ENCODE measurements around the gene TMEM50B.
"Not testable (repeated sequence)": the region's sequence is repeated elsewhere in the genome, so short reads cannot be mapped to it uniquely, and the experiment has no call there.

Gene TMEM50B

DNA sequence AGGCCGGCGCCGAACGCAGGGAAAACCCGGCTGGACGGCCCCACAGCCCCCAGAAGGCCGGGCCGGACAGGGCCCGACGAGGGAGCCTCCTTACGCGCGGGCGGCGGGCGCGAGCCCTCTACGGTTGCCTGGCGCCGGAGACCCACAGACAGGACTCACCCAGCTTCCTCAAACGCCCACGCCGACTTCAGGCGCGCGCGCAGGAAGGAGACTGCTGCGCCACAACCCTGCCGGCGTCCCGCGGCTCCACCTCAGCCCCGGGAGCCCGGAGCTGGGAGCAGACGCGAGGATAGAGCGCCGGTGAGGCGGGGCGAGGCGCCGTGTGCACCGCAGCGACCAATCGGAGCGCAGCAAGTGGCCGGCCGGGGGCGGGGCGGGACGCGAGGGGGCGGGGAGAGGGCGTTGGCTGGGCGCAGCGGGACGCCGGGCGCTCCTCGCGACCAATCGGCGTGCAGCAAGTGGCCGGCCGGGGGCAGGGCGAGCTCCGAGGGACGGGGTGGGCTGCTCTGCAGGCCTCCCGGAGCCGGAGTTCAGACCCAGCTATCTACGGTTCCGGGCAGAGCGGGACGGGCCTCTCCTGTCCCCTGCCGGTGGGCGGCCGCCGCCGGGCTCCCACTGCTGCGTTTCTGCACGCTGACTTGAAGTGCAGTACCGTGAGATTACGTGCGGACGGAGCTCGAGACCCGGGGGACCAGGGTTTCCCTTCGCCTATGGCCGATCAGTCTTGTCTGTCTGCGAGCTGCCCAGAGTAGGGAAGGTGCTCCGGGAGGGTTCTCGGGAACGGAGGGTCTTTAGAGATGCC, at the start of gene TMEM50B:
Gene TMEM50B (minus strand): TSS at position 296 of the 802 bp plus-strand sequence. CDS start 11,089 bp downstream, outside the sequence.
- DNase-seq (ENCODE audit: low read depth in 2 of 3, low spot score in 2 of 3) = peak; percentile 87 to 98 (median 92)

DNA sequence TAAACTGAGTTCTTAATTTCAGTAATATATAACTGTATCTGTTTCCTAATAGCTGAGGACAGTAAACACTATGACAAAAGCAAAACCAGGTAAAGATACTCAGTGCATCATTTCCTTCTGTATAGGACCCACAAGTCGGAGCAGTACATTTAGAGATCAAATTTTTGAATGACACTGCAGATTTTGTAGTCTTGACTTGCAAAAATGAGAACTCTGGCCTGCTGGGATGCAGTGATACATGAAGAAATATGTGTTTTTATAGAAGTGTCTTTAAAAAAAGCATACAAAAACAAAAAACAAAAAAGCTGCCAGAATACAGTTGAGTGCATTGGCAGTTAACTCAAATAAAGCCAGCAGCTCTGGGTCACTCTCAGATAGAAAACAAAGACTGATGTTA, 43.2 kb upstream of the TMEM50B start:
- DNase-seq (ENCODE audit: low read depth in 2 of 3, low spot score in 2 of 3) = no peak

DNA sequence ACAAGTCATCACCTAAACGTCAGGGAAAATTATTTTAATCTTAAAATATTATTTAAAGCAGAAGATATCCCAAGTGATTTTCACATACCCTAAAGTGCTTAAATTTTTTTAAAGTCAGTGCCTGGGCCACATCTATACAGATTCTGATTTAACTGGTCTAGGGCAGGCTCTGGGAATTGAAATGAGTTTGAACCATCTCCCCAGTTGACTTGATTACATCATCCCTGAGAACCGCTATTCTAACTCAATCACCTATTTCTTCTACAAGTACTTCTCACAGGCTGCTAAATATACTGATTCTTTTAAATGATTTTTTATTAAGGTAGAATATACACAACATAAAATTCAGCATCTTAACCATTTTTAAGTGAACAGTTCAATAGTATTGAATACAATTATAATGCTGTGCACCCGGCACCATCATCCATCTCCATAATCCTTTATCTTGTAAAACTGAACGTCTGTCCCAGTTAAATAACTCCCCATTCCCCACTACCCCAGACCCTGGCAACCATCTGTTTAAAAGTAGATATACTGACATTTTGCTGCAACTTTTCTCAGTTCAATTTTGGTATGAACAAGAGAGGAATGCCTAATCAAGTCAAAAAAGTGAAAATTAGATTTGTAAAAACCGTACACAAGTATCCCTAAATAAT, 42.7 kb upstream of the TMEM50B start:
- DNase-seq (ENCODE audit: low read depth in 2 of 3, low spot score in 2 of 3) = no peak

DNA sequence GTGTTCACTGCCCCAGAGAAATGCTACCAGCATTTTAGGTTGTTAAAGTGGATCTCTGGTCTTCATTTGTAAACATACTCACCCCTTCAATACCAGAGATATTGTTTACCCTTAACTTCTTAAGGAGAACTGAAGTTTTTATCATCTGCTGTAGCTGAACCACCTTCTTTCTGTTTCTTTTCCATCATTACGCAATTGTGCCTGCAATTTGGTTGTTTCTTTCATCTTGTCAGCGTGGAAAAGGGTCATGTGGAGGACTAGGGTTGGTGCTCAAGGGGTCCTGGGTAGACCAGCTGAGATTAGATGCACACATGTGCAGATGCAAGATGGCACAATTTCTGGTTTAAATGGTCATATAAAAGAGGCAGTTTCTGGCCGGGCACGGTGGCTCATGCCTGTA, 39.1 kb upstream of the TMEM50B start:
- no peak for DNase-seq (ENCODE audit: low read depth in 2 of 3, low spot score in 2 of 3)

DNA sequence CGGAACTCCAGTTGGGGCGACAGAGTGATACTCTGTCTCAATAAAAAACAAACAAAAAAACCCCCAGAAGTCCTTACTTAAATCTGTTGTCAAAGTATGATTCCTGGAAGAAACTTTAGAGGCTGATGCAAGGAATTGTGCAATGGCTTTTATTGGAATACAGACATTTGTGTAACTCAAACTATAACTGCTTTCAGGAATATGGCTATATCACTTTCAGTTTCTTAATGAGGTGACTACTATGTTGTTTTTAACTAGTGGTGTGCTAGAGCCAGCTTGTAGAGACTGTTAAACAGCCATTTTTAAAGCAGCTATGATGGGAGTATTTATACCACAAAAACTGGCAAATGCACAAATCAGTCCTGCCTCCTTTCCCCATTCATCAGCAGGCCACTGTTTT, 34.5 kb upstream of the TMEM50B start:
- DNase-seq (ENCODE audit: low read depth in 2 of 3, low spot score in 2 of 3) = no peak

DNA sequence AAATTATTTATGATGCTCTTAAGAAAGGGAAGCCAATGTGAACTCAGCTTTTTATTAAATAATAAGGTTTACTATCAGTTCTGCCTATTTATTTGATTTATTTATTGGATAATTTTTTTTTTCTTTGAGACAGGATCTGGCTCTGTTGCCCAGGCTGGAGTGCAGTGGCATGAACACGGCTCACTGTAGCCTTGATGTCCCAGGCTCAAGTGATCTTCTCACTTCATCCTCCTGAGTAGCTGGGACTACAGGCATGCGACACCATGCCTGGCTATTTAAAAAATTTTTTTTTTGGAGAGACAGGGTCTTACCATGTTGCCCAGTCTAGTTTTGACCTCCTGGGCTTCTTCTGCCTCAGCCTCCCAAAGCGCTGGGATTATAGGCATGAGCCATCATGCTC, 32.7 kb upstream of the TMEM50B start:
- DNase-seq (ENCODE audit: low read depth in 2 of 3, low spot score in 2 of 3) = no peak

DNA sequence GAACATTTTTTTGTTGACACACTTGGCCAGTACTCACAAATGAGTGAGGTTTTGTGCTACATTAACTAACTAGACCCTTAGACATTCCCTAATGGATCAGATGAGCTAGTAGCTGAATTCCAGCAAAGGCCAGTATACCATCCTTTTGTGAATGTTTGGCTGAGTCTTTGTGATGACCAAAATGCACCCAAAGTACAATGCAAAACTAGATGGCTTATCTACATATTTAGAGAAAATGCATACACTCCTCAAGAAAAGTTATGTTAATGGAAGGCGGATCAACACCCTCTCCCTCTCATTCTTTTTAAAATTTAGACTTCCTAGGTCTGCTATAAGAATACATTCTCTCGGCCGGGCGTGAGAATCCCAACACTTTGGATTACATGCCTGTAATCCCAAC, 31.9 kb upstream of the TMEM50B start:
- DNase-seq (ENCODE audit: low read depth in 2 of 3, low spot score in 2 of 3) = no peak

DNA sequence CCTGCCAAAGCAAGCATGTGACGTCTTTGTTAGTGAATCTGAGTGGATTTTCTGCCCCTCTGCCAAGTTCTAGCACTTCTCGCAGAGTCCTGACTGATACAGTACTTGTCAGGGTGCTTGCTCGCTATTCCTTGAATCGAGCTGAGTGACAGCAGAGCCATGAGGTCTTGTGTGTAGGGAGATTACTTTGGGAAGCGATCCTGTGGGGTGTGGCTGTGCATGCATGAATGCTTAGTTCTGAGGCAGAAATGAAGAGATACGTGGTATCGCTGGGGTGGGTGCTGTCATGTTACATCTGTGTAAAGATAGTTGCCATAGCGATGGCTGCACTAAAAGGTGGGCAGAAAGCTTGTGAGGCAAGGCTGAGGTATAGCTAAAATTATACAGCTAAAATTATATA, 31.1 kb upstream of the TMEM50B start:
- DNase-seq (ENCODE audit: low read depth in 2 of 3, low spot score in 2 of 3) = no peak

DNA sequence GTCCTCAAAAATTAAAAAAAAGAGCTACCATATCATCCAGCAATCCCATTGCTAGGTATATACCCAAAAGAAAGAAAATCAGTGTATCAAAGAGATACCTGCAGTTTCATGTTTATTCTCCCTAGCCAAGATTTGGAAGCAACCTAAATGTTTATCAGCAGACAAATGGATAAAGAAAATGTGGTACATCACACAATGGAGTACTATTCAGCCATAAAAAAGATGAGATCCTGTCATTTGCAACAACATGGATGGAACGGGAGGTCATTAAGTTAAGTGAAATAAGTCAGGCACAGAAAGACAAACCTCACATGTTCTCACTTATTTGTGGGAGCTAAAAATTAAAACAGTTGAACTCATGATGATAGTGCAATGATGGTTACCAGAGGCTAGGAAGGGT, 27.2 kb upstream of the TMEM50B start:
- not testable (repeated sequence) for DNase-seq (ENCODE audit: low read depth in 2 of 3, low spot score in 2 of 3)

DNA sequence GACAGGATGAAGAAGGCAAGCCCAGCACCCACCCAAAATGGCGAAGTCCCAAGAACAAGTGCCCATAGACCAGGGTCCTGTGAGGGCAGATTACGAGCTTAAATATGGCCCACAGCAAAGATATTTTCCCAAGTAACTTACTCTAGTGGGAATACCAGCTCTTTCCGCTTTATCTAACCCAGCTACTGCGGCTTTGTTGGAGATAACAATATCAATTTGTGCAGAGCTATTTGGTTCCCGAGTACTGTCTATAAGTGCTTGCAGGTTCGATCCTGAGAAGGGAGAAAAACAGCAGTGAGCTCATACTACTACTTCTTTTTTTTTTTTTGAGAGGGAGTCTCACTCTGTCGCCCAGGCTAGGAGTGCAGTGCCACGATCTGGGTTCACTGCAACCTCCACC, 26.1 kb upstream of the TMEM50B start:
- no peak for DNase-seq (ENCODE audit: low read depth in 2 of 3, low spot score in 2 of 3)

DNA sequence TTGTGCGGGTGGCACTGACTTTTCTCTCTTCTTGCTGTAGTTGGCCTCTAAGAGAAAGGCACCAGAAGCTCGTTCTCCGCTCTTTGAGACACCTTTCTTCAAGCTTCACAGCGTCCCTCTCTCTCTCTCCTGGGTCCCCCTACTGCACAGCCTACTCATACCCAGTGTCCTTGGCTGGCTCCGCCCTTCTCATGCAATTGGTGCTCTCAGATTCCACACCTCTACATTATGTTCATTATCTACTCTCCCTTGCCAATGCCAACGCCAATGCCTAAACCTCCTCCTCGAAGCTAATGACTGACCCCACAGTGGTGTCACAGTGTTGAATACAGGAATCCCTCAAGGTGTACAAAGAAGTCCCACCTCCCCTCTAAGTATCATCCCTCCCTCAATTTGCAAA, 16.6 kb upstream of the TMEM50B start:
- no peak for DNase-seq (ENCODE audit: low read depth in 2 of 3, low spot score in 2 of 3)

DNA sequence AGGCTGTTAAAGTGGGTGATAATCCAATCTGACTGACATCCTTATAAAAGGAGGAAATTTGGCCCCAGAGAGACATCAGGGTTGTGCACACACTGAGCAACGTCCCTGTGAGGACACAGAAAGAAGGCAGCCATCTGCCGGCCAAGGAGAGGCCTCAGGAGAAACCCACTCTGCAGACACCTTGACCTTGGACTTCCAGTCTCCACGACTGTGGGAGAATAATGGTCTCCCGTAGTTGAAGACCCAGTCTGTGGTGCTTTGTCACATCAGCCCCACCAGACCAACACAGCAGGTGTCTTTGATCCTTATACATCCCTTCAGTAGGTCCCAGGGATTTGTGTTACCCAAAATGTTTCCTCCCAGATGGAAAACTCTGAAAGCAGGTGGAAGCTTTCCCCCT, 16.0 kb upstream of the TMEM50B start:
- DNase-seq (ENCODE audit: low read depth in 2 of 3, low spot score in 2 of 3) = no peak

DNA sequence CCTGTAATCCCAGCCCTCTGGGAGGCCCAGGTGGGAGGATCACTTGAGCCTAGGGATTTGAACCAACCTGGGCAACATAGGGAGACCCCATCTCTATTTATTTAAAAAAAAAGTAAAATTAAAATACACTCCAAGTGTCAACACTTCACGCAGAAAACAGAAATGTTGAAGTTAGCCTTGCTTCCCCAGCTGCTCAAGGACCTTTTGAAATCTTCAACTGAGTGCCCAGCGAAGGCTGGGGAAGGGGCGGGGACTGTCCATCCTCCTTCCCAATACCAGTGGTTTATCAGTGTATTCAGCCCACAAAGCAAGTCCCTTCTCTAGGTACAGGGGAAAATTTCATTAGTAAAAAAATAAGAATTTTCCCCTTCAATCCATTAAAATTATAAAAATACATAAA, 14.0 kb upstream of the TMEM50B start:
- no peak for DNase-seq (ENCODE audit: low read depth in 2 of 3, low spot score in 2 of 3)

DNA sequence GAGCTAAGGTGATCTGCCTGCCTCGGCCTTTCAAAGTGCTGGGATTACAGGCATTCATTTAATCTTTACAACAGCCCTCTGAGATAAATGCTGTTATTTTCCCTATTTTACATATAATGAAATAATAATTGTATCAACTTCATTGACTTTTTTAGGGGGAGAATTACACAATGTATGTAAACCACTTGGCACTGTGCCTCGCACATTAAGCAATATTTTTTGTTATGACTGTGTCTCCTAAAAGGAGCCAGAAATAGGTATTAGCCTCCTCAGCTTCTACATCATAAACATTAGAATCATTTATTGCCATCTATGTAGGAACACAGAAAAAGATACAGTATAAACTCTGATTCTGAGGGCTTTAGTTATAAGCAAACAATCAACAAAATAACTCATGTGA, 12.8 kb upstream of the TMEM50B start:
- no peak for DNase-seq (ENCODE audit: low read depth in 2 of 3, low spot score in 2 of 3)

DNA sequence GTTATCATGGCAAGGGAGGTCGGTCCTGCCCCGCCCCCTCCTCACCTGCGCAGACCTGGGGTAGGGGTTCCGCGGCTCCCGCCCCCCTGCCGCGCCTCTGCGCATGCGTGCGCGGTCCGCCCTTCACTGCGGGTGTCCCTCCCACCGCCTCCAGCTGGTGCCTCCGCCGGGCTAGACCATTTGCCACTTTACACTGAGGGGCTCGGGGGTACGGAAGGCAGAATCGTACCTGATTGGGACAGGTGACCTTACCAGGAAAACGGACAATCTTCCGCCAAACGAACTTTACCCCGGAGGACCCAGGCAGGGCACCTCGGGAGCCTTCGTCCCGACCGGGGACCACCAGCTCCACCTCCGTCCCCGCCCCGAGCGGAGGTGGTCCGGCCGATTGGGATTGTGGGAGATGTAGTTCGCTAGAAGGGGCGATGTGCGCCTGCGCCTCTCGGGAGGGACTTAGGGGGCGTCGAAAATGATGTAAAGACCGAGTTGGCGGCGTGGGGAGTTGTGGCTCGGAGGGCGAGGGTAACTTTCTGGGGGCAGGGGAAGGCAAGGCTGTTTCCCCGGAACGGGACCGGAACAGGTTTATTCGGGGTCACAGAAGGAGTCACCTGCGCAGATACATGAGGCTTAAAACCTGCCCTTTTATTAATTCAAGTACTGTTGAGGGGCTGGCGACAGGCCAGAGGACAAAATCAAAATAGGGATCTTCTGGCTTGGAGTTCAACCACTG, 11.8 kb upstream of the TMEM50B start, which contains the start of gene DNAJC28:
Gene DNAJC28 (minus strand): TSS at position 344 of the 730 bp plus-strand sequence. CDS start 2,323 bp downstream, outside the sequence.
- DNase-seq (ENCODE audit: low read depth in 2 of 3, low spot score in 2 of 3) = peak; percentile 86 to 95 (median 91)

DNA sequence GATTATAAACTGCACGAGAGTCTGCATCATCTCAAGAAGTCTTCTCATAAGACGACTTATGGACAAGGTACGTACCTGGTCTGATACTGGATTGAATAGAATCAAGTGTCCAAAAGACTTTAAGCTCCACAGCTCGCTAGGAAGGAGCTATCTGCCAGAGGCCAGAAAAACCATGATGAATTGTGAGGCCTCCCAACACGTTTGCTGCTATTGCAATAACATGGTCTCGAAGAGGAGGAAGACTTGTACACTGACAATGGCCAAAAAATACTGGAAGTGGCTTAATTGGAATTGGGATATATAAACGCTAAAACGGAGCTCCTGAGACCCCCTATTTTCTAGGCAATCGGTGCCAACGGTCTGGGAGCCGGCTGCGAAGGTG, 11.2 kb upstream of the TMEM50B start:
- no peak for DNase-seq (ENCODE audit: low read depth in 2 of 3, low spot score in 2 of 3)

DNA sequence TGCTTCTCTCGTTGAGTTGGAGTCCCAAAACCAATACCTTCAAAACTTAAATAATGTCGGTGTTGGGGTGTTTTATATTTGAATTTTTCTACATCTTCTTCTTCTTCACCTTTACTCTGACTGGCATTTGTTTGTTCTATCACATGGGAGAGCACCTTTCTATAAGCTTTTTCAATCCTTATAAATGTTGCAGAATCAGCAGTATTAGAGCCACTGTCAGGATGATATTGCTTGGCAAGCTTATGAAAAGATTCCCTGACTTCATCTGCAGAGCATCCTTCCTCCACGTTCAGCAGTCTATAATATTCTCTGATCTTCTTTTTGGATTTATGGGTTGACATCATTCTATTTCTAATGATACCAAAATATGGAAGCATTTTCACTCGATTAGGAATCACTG, 9.2 kb upstream of the TMEM50B start:
- no peak for DNase-seq (ENCODE audit: low read depth in 2 of 3, low spot score in 2 of 3)

DNA sequence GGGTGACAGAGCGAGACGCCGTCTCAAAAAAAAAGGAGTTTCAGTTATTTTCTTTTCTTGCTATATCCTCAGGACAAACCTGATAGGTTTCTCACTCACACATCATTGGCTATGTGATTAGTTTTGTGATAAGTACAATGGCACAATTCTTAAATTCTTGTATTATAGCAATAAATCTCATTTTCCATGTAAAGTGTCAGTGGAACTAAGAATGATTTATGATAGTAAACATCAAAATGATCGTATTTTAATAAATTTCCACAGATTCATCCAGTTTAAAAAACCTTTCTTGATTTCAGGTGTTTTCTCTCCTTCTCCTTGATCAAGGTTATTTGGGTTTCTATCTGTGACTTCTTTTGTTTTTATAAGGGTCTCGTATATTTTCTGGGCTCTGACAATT, 8.2 kb upstream of the TMEM50B start:
- DNase-seq (ENCODE audit: low read depth in 2 of 3, low spot score in 2 of 3) = no peak

DNA sequence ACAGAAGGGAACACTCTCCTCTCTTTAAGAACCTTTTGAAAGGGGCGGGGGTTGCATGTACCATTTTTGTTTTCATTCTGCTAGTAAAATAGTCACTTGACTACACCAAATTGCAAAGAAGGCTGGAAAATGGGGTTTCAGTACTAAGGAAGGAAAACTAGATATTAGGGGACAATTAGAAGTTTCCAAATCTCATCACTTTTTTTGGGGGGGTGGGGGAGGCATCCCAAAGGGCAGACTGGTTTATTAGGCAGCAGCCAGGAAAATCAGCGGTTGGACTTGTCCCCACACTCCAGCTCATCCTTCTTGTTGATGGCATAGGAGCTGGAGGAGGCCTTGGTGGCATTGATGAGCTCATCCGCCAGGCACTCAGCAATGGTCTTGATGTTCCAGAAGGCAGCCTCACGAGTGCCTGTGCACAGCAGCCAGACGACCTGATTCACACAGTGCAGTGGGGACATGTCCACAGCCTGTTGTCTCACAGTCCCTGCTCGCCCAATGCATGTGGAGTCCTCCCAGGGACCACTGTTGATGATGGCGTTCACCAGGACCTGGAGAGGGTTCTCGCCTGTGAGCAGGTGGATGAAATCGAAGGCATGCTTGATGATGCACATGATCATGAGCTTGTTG, 1.7 kb upstream of the TMEM50B start:
- DNase-seq (ENCODE audit: low read depth in 2 of 3, low spot score in 2 of 3) = no peak

DNA sequence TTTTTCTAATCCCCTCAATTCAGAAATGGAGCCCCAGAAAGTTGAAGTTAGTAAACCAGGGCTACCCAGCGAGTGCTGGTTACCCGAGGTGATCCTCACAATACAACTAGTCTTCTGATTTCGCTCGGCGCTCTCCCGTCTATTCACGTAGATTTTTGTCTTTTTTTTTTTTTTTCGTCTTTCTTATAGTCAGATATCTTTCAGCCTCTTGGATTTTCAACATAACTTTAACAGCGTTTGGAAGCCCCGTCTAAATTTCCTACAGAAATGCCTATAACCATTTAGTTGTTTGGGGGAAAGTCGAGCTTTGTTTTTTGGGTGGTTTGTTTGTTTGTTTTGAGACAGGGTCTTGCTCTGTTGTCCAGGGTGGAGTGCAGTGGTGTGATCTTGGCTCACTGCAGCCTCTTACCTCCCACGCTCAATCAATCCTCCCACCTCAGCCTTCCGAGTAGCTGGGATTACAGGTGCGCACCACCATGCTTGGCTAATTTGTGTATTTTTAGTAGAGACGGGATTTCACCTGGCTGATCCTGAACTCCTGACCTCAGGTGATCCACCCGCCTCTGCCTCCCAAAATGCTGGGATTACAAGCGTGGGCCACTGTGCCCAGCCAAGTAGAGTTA, 818 bp upstream of the TMEM50B start:
- no peak for DNase-seq (ENCODE audit: low read depth in 2 of 3, low spot score in 2 of 3)
